Measurements from ENCODE around the gene GALM. TPM values are rescaled to one million over a fixed set of nuclear protein-coding genes. Genes with fewer than 3 reads are reported as not detected.
"Not testable (repeated sequence)": the region's sequence is repeated elsewhere in the genome, so short reads cannot be mapped to it uniquely, and the experiment has no call there.

The GALM gene
- polyA plus RNA-seq, 2 donors = 2.6 to 3.4 TPM

- no peaks in the 10 kb centered on the region for H3K4me1 ChIP-seq (ENCODE audit: control insufficient read depth in 2 of 2, insufficient read depth in 2 of 2, low read length in 1 of 2)
- H3K27me3 ChIP-seq (ENCODE audit: control insufficient read depth in 1 of 2, insufficient read depth in 2 of 2, low read length in 2 of 2) = no peaks in the 10 kb centered on the region
- H3K4me3 ChIP-seq (ENCODE audit: low read depth in 1 of 2, low read length in 2 of 2) = no peak overlapping the region
- no peaks in the 10 kb centered on the region for H3K9me3 ChIP-seq (ENCODE audit: control insufficient read depth in 2 of 2, insufficient read depth in 1 of 2, low read depth in 1 of 2, low read length in 1 of 2)
- H3K27ac ChIP-seq (ENCODE audit: low read depth in 2 of 2, low read length in 1 of 2) = no peak overlapping the region
- WGBS, 2 donors = 84 to 87% methylated on average over 6 of the region's 6 CpGs
- no peaks in the 10 kb centered on the region for H3K36me3 ChIP-seq (ENCODE audit: control insufficient read depth in 2 of 2, insufficient read depth in 2 of 2, low read length in 1 of 2)
Observed at GRCh38 chr2:38706846-38707345, 41.0 kb downstream of the GALM start.

GRCh38 chr2:38708491-38708890 is 42.6 kb downstream of the GALM start:
- H3K4me3 ChIP-seq (ENCODE audit: low read depth in 1 of 2, low read length in 2 of 2); H3K9me3 ChIP-seq (ENCODE audit: control insufficient read depth in 2 of 2, insufficient read depth in 1 of 2, low read depth in 1 of 2, low read length in 1 of 2); H3K27me3 ChIP-seq (ENCODE audit: control insufficient read depth in 1 of 2, insufficient read depth in 2 of 2, low read length in 2 of 2); H3K4me1 ChIP-seq (ENCODE audit: control insufficient read depth in 2 of 2, insufficient read depth in 2 of 2, low read length in 1 of 2); H3K27ac ChIP-seq (ENCODE audit: low read depth in 2 of 2, low read length in 1 of 2); H3K36me3 ChIP-seq (ENCODE audit: control insufficient read depth in 2 of 2, insufficient read depth in 2 of 2, low read length in 1 of 2): not testable (repeated sequence)
- WGBS, 2 donors = 90 to 97% methylated on average over 9 of the region's 9 CpGs

DNA sequence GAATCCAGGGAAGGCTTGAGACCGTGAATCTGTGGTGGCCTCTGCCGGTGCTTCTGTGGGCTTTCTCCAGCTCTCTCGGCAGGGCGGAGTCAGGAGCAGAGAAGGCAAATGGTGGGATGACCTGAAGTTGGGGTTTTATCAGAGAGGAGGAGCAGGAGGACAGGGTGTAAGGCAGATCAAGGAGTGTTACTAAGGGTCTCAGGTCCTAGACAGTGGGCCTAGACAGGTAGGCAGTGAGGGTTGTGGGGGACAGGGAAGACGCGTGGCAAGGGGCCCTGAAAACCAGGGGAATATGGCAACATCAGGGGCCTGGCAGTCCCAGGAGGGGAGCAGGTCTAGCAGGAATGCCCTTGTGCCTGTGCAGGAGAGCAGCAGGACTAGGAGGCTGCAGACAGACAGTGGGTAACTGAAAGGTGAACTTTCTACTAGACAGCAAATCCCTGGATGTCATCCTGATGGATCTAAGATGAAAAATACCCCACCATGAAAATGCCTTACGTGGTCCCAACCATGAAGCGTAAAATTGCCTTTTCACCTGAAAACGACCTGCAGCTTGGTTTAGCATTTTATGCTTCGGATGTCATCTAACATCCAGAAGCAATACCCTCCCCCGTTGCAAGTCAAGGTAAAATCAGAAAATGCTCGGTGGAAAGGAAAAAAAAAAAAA is 43.1 kb downstream of the GALM start:
- Histone ChIP-seq H3K27ac (ENCODE audit: low read depth in 2 of 2, low read length in 1 of 2) (no peak overlapping the region), H3K27me3 (ENCODE audit: control insufficient read depth in 1 of 2, insufficient read depth in 2 of 2, low read length in 2 of 2) (no peaks in the 10 kb centered on the region), H3K4me3 (ENCODE audit: low read depth in 1 of 2, low read length in 2 of 2) (no peak overlapping the region), H3K9me3 (ENCODE audit: control insufficient read depth in 2 of 2, insufficient read depth in 1 of 2, low read depth in 1 of 2, low read length in 1 of 2) (no peaks in the 10 kb centered on the region), H3K36me3 (ENCODE audit: control insufficient read depth in 2 of 2, insufficient read depth in 2 of 2, low read length in 1 of 2) (no peaks in the 10 kb centered on the region), H3K4me1 (ENCODE audit: control insufficient read depth in 2 of 2, insufficient read depth in 2 of 2, low read length in 1 of 2) (no peaks in the 10 kb centered on the region)
- WGBS, 2 donors = 82 to 84% methylated on average over 12 of the region's 12 CpGs

DNA sequence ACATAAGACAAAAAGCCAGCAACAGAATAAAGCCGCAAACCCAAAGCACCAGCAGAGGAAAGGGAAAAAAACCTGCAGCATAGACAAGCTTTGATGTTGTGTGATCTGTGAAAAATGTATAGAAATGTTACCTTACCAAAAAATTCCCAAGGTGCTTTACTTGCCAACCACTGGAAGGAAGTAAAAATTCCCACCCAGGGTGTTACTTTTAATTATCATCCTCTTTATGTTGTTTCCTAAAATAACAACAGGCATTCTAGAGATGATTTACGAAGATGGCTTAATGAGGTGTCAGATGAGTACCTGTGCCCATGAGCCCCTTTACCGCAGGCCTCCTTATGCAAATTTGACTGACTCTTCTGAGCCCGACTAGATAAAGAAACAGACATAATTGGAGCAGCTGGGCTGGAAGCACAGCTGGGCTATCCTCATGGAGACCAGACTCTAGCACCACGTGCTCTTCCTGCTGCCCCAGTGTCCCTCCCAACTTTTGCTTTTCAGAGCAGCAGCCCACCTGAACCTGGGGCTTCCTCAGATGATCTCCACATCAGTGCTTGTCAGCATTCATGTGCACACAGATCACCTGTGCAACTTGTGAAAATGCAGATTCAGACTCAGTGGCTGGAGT is 43.8 kb downstream of the GALM start:
- Histone ChIP-seq H3K4me1 (ENCODE audit: control insufficient read depth in 2 of 2, insufficient read depth in 2 of 2, low read length in 1 of 2) (no peaks in the 10 kb centered on the region), H3K9me3 (ENCODE audit: control insufficient read depth in 2 of 2, insufficient read depth in 1 of 2, low read depth in 1 of 2, low read length in 1 of 2) (no peaks in the 10 kb centered on the region), H3K27me3 (ENCODE audit: control insufficient read depth in 1 of 2, insufficient read depth in 2 of 2, low read length in 2 of 2) (no peaks in the 10 kb centered on the region), H3K27ac (ENCODE audit: low read depth in 2 of 2, low read length in 1 of 2) (no peak overlapping the region), H3K4me3 (ENCODE audit: low read depth in 1 of 2, low read length in 2 of 2) (no peak overlapping the region), H3K36me3 (ENCODE audit: control insufficient read depth in 2 of 2, insufficient read depth in 2 of 2, low read length in 1 of 2) (no peaks in the 10 kb centered on the region)
- 61 to 71% methylated on average over 5 of the region's 5 CpGs for WGBS, 2 donors

GRCh38 chr2:38711558-38711957 is 45.6 kb downstream of the GALM start:
- no peaks in the 10 kb centered on the region for H3K36me3 ChIP-seq (ENCODE audit: control insufficient read depth in 2 of 2, insufficient read depth in 2 of 2, low read length in 1 of 2)
- no peak overlapping the region for H3K4me3 ChIP-seq (ENCODE audit: low read depth in 1 of 2, low read length in 2 of 2)
- no peaks in the 10 kb centered on the region for H3K9me3 ChIP-seq (ENCODE audit: control insufficient read depth in 2 of 2, insufficient read depth in 1 of 2, low read depth in 1 of 2, low read length in 1 of 2)
- H3K27ac ChIP-seq (ENCODE audit: low read depth in 2 of 2, low read length in 1 of 2) = no peak overlapping the region
- H3K27me3 ChIP-seq (ENCODE audit: control insufficient read depth in 1 of 2, insufficient read depth in 2 of 2, low read length in 2 of 2) = no peaks in the 10 kb centered on the region
- no peaks in the 10 kb centered on the region for H3K4me1 ChIP-seq (ENCODE audit: control insufficient read depth in 2 of 2, insufficient read depth in 2 of 2, low read length in 1 of 2)

GRCh38 chr2:38712413-38712812 is 46.5 kb downstream of the GALM start:
- Histone ChIP-seq H3K27ac (ENCODE audit: low read depth in 2 of 2, low read length in 1 of 2) (no peak overlapping the region), H3K27me3 (ENCODE audit: control insufficient read depth in 1 of 2, insufficient read depth in 2 of 2, low read length in 2 of 2) (no peaks in the 10 kb centered on the region), H3K9me3 (ENCODE audit: control insufficient read depth in 2 of 2, insufficient read depth in 1 of 2, low read depth in 1 of 2, low read length in 1 of 2) (no peaks in the 10 kb centered on the region), H3K36me3 (ENCODE audit: control insufficient read depth in 2 of 2, insufficient read depth in 2 of 2, low read length in 1 of 2) (no peaks in the 10 kb centered on the region), H3K4me1 (ENCODE audit: control insufficient read depth in 2 of 2, insufficient read depth in 2 of 2, low read length in 1 of 2) (no peaks in the 10 kb centered on the region), H3K4me3 (ENCODE audit: low read depth in 1 of 2, low read length in 2 of 2) (no peak overlapping the region)
- WGBS, 2 donors = 98% methylated on average over 7 of the region's 7 CpGs

GRCh38 chr2:38712871-38713270 is 47.0 kb downstream of the GALM start:
- 73 to 77% methylated on average over 4 of the region's 4 CpGs for WGBS, 2 donors
- Histone ChIP-seq H3K4me1 (ENCODE audit: control insufficient read depth in 2 of 2, insufficient read depth in 2 of 2, low read length in 1 of 2) (no peaks in the 10 kb centered on the region), H3K4me3 (ENCODE audit: low read depth in 1 of 2, low read length in 2 of 2) (no peak overlapping the region), H3K27ac (ENCODE audit: low read depth in 2 of 2, low read length in 1 of 2) (no peak overlapping the region), H3K36me3 (ENCODE audit: control insufficient read depth in 2 of 2, insufficient read depth in 2 of 2, low read length in 1 of 2) (no peaks in the 10 kb centered on the region), H3K9me3 (ENCODE audit: control insufficient read depth in 2 of 2, insufficient read depth in 1 of 2, low read depth in 1 of 2, low read length in 1 of 2) (no peaks in the 10 kb centered on the region), H3K27me3 (ENCODE audit: control insufficient read depth in 1 of 2, insufficient read depth in 2 of 2, low read length in 2 of 2) (no peaks in the 10 kb centered on the region)

- Histone ChIP-seq H3K36me3 (ENCODE audit: control insufficient read depth in 2 of 2, insufficient read depth in 2 of 2, low read length in 1 of 2) (no peaks in the 10 kb centered on the region), H3K27ac (ENCODE audit: low read depth in 2 of 2, low read length in 1 of 2) (no peak overlapping the region), H3K27me3 (ENCODE audit: control insufficient read depth in 1 of 2, insufficient read depth in 2 of 2, low read length in 2 of 2) (no peaks in the 10 kb centered on the region), H3K9me3 (ENCODE audit: control insufficient read depth in 2 of 2, insufficient read depth in 1 of 2, low read depth in 1 of 2, low read length in 1 of 2) (no peaks in the 10 kb centered on the region), H3K4me3 (ENCODE audit: low read depth in 1 of 2, low read length in 2 of 2) (no peak overlapping the region), H3K4me1 (ENCODE audit: control insufficient read depth in 2 of 2, insufficient read depth in 2 of 2, low read length in 1 of 2) (no peaks in the 10 kb centered on the region)
- 68 to 77% methylated on average over 3 of the region's 3 CpGs for WGBS, 2 donors
Observed at GRCh38 chr2:38713338-38713737, 47.4 kb downstream of the GALM start.

DNA sequence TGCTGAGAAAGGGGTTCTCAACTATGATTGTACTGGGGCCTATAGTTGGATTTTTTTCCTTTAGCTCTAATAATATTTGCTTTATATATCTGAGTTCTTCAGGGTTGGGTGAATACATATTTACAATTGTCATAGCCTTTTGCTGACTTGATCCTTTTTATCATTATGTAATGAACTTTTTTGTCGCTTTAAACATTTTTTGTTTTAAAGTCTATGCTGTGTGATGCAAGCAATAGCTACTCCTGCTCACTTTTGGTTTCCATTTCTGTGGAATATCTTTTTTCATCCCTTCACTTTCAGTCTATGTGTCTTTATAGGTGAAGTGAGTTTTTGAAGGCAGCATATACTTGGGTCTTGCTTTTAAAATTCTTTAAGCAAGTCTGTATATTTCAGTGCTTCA is 49.0 kb downstream of the GALM start:
- H3K27ac ChIP-seq (ENCODE audit: low read depth in 2 of 2, low read length in 1 of 2); H3K36me3 ChIP-seq (ENCODE audit: control insufficient read depth in 2 of 2, insufficient read depth in 2 of 2, low read length in 1 of 2); H3K4me3 ChIP-seq (ENCODE audit: low read depth in 1 of 2, low read length in 2 of 2); H3K27me3 ChIP-seq (ENCODE audit: control insufficient read depth in 1 of 2, insufficient read depth in 2 of 2, low read length in 2 of 2); H3K9me3 ChIP-seq (ENCODE audit: control insufficient read depth in 2 of 2, insufficient read depth in 1 of 2, low read depth in 1 of 2, low read length in 1 of 2); H3K4me1 ChIP-seq (ENCODE audit: control insufficient read depth in 2 of 2, insufficient read depth in 2 of 2, low read length in 1 of 2): not testable (repeated sequence)
- 77 to 100% methylated on average over 1 of the region's 1 CpG for WGBS, 2 donors

GRCh38 chr2:38716185-38716584 is 50.3 kb downstream of the GALM start:
- WGBS, 2 donors = 84 to 87% methylated on average over 6 of the region's 6 CpGs
- Histone ChIP-seq H3K27ac (ENCODE audit: low read depth in 2 of 2, low read length in 1 of 2) (no peak overlapping the region), H3K27me3 (ENCODE audit: control insufficient read depth in 1 of 2, insufficient read depth in 2 of 2, low read length in 2 of 2) (no peaks in the 10 kb centered on the region)

More at GRCh38 chr2:38716185-38716584, 50.3 kb downstream of the GALM start:
- Histone ChIP-seq H3K9me3 (ENCODE audit: control insufficient read depth in 2 of 2, insufficient read depth in 1 of 2, low read depth in 1 of 2, low read length in 1 of 2) (no peaks in the 10 kb centered on the region), H3K36me3 (ENCODE audit: control insufficient read depth in 2 of 2, insufficient read depth in 2 of 2, low read length in 1 of 2) (no peaks in the 10 kb centered on the region), H3K4me1 (ENCODE audit: control insufficient read depth in 2 of 2, insufficient read depth in 2 of 2, low read length in 1 of 2) (no peaks in the 10 kb centered on the region), H3K4me3 (ENCODE audit: low read depth in 1 of 2, low read length in 2 of 2) (no peak overlapping the region)
